ENCODE data around the gene ZNF107.

ZNF107 gene

GRCh38 chr7:64665980-64666662 is at the start of gene ZNF107:
Gene ZNF107, plus strand, starts transcription at chr7:64666133. Its CDS starts 150 bp downstream, at chr7:64666283.
- peak; percentile 91 for DNase-seq

- no peak for DNase-seq
Observed at GRCh38 chr7:64618785-64619456, 47.0 kb upstream of the ZNF107 start.

- DNase-seq, result no peak
Observed at GRCh38 chr7:64619705-64620104, 46.2 kb upstream of the ZNF107 start.

- DNase-seq, result no peak
Observed at GRCh38 chr7:64621656-64622055, 44.3 kb upstream of the ZNF107 start.

- DNase-seq, result no peak
Observed at GRCh38 chr7:64625114-64626082, 40.5 kb upstream of the ZNF107 start.

- no peak for DNase-seq
Observed at GRCh38 chr7:64626083-64626469, 39.9 kb upstream of the ZNF107 start.

GRCh38 chr7:64626557-64626956 is 39.4 kb upstream of the ZNF107 start:
- DNase-seq, result no peak

- no peak for DNase-seq
Observed at GRCh38 chr7:64628192-64628591, 37.7 kb upstream of the ZNF107 start.

GRCh38 chr7:64628721-64629120 is 37.2 kb upstream of the ZNF107 start:
- DNase-seq, result no peak

- no peak for DNase-seq
Observed at GRCh38 chr7:64630496-64630895, 35.4 kb upstream of the ZNF107 start.

GRCh38 chr7:64632029-64632428 is 33.9 kb upstream of the ZNF107 start:
- no peak for DNase-seq

- no peak for DNase-seq
Observed at GRCh38 chr7:64633401-64633800, 32.5 kb upstream of the ZNF107 start.

- no peak for DNase-seq
Observed at GRCh38 chr7:64634406-64635062, 31.4 kb upstream of the ZNF107 start.

GRCh38 chr7:64636386-64636785 is 29.5 kb upstream of the ZNF107 start:
- no peak for DNase-seq

GRCh38 chr7:64637521-64638445 is 28.1 kb upstream of the ZNF107 start:
- DNase-seq, result no peak

- no peak for DNase-seq
Observed at GRCh38 chr7:64638822-64639221, 27.1 kb upstream of the ZNF107 start.

- peak; percentile 10 for DNase-seq
Observed at GRCh38 chr7:64639267-64640001, 26.5 kb upstream of the ZNF107 start.

- DNase-seq, result no peak
Observed at GRCh38 chr7:64640504-64640903, 25.4 kb upstream of the ZNF107 start.

GRCh38 chr7:64642046-64642445 is 23.9 kb upstream of the ZNF107 start:
- no peak for DNase-seq

GRCh38 chr7:64642875-64643274 is 23.1 kb upstream of the ZNF107 start:
- no peak for DNase-seq

GRCh38 chr7:64643566-64643965 is 22.4 kb upstream of the ZNF107 start:
- no peak for DNase-seq
